Fibroblast of lung (primary cell): ENCODE results near the gene EGR1. TPM values are rescaled to one million over a fixed set of nuclear protein-coding genes. Genes with fewer than 3 reads are reported as not detected.

ENCODE experiments used
- DNase-seq, 2 donors: peaks; one replicate each; pipeline versions ENCODE4 v3.0.0 to v3.0.0-alpha.2; 2010; ENCODE audit warnings: low read depth in 2 of 2
- H2AFZ ChIP-seq: 2 replicates; pipeline ENCODE4 v1.5.1; 2012; ENCODE audit warnings: low read length, control low read depth, inconsistent platforms
- H3K27ac ChIP-seq: 2 replicates; pipeline ENCODE4 v1.5.1; 2011; ENCODE audit warnings: low read length, control low read depth; ENCODE audit not compliant: insufficient read depth
- H3K27me3 ChIP-seq: 2 replicates; pipeline ENCODE4 v1.5.1; 2011; ENCODE audit warnings: mild to moderate bottlenecking, low read length; ENCODE audit not compliant: control insufficient read depth, insufficient read depth
- H3K36me3 ChIP-seq: 2 replicates; pipeline ENCODE4 v1.5.1; 2011; ENCODE audit warnings: low read length; ENCODE audit not compliant: control insufficient read depth, insufficient read depth
- H3K4me1 ChIP-seq: 2 replicates; pipeline ENCODE4 v1.5.1; 2011; ENCODE audit warnings: low read length; ENCODE audit not compliant: control insufficient read depth, insufficient read depth; ENCODE audit errors: extremely low read depth
- H3K4me2 ChIP-seq: 2 replicates; pipeline ENCODE4 v1.5.1; 2011; ENCODE audit warnings: low read length, control low read depth; ENCODE audit not compliant: insufficient read depth; ENCODE audit errors: extremely low read depth
- H3K4me3 ChIP-seq, 4 experiments: fragments of 200-600 bp in 1 of 4; sonication (generic) in 1 of 4; replicated peaks in 1 of 4; 2 replicates each; pipeline ENCODE4 v1.5.1; 2011 to 2016; ENCODE audit warnings: low read length in 4 of 4, low read depth in 3 of 4, mild to moderate bottlenecking in 3 of 4, control low read depth in 2 of 4, inconsistent platforms in 1 of 4, mixed read lengths in 1 of 4; ENCODE audit not compliant: insufficient read depth in 1 of 4; ENCODE audit errors: control extremely low read depth in 1 of 4
- H3K79me2 ChIP-seq: 2 replicates; pipeline ENCODE4 v1.5.1; 2012; ENCODE audit warnings: mild to moderate bottlenecking, low read length, inconsistent platforms; ENCODE audit not compliant: control insufficient read depth, insufficient read depth
- H3K9ac ChIP-seq: 2 replicates; pipeline ENCODE4 v1.5.1; 2011; ENCODE audit warnings: mild to moderate bottlenecking, low read length, control low read depth; ENCODE audit not compliant: insufficient read depth
- H3K9me3 ChIP-seq: 2 replicates; pipeline ENCODE4 v1.5.1; 2012; ENCODE audit warnings: low read depth, low read length; ENCODE audit not compliant: control insufficient read depth, insufficient read depth
- H4K20me1 ChIP-seq: 2 replicates; pipeline ENCODE4 v1.5.1; 2011; ENCODE audit warnings: low read length; ENCODE audit not compliant: control insufficient read depth, insufficient read depth; ENCODE audit errors: extremely low read depth
- CTCF ChIP-seq, 2 donors: IDR thresholded peaks in 1 of 2; conservative IDR thresholded peaks in 1 of 2; 1 replicate in 1 of 2; 2 replicates in 1 of 2; pipeline ENCODE4 v1.5.1; 2011 to 2012; ENCODE audit warnings: low read length in 2 of 2, control low read depth in 1 of 2, inconsistent platforms in 1 of 2, low read depth in 1 of 2, mild to moderate bottlenecking in 1 of 2
- EZH2 ChIP-seq: IDR thresholded peaks from 2 replicates; pipeline ENCODE4 v1.5.1; 2012; ENCODE audit warnings: low read length, control low read depth, mild to moderate bottlenecking; ENCODE audit errors: missing control alignments
- polyA plus RNA-seq, 2 donors: library from polyadenylated mRNA; depleted of rRNA in 1 of 2; stranded (reverse) in 1 of 2; unstranded in 1 of 2; fragments of >200 nt; gene quantifications; 2 replicates each; pipeline ENCODE4 v1.2.1, GENCODE V29; 2011 to 2012; ENCODE audit warnings: missing spikeins in 1 of 2
- total RNA-seq: library from RNA; depleted of rRNA; stranded (reverse); fragments of >200 nt; gene quantifications from 2 replicates; pipeline ENCODE4 v1.2.1, GENCODE V29; 2014

EGR1 gene
- total and polyA plus RNA-seq, 2 donors (not counting 1 experiment from before 2014, with no cell fraction given) = 5.8 to 8.8 TPM

DNA sequence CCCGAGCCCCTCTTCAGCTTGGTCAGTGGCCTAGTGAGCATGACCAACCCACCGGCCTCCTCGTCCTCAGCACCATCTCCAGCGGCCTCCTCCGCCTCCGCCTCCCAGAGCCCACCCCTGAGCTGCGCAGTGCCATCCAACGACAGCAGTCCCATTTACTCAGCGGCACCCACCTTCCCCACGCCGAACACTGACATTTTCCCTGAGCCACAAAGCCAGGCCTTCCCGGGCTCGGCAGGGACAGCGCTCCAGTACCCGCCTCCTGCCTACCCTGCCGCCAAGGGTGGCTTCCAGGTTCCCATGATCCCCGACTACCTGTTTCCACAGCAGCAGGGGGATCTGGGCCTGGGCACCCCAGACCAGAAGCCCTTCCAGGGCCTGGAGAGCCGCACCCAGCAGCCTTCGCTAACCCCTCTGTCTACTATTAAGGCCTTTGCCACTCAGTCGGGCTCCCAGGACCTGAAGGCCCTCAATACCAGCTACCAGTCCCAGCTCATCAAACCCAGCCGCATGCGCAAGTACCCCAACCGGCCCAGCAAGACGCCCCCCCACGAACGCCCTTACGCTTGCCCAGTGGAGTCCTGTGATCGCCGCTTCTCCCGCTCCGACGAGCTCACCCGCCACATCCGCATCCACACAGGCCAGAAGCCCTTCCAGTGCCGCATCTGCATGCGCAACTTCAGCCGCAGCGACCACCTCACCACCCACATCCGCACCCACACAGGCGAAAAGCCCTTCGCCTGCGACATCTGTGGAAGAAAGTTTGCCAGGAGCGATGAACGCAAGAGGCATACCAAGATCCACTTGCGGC is 1.8 kb downstream of the EGR1 start:
- Histone ChIP-seq H3K36me3 (peaks cover 9% of the 10 kb centered on the region), H3K27me3 (no peaks in the 10 kb centered on the region), H2AFZ (no peak overlapping the region), H3K4me2 (peak overlapping the region; percentile 90), H3K79me2 (peaks cover 16% of the 10 kb centered on the region), H3K27ac (peak overlapping the region; percentile 0), H3K4me1 (peaks cover 4% of the 10 kb centered on the region), H3K9me3 (no peaks in the 10 kb centered on the region), H3K4me3 (peak overlapping the region; percentile 69 to 84 (median 84)), H4K20me1 (no peaks in the 10 kb centered on the region), H3K9ac (peak overlapping the region; percentile 80)
- TF ChIP-seq EZH2 = no peak
- TF ChIP-seq CTCF (conservative IDR thresholded peaks at IDR 0.05 in 1 of 2, IDR thresholded peaks at IDR 0.05 in 1 of 2; ENCODE audit: low read depth in 1 of 2, low read length in 2 of 2) = no peak
- peak; percentile 25 for DNase-seq

- Histone ChIP-seq H3K79me2 (peaks cover 16% of the 10 kb centered on the region), H3K4me3 (peak overlapping the region in 3 of 4 experiments; percentile 3 to 84 (median 69)), H4K20me1 (no peaks in the 10 kb centered on the region), H3K4me1 (peaks cover 4% of the 10 kb centered on the region), H3K4me2 (peak overlapping the region; percentile 90), H3K9ac (no peak overlapping the region), H3K36me3 (peaks cover 9% of the 10 kb centered on the region), H2AFZ (no peak overlapping the region), H3K27ac (no peak overlapping the region), H3K27me3 (no peaks in the 10 kb centered on the region), H3K9me3 (no peaks in the 10 kb centered on the region)
- DNase-seq = no peak
- TF ChIP-seq CTCF (conservative IDR thresholded peaks at IDR 0.05 in 1 of 2, IDR thresholded peaks at IDR 0.05 in 1 of 2; ENCODE audit: low read depth in 1 of 2, low read length in 2 of 2) = no peak
- no peak for TF ChIP-seq EZH2
Measured at GRCh38 chr5:138467711-138468132, 2.4 kb downstream of the EGR1 start.

GRCh38 chr5:138468133-138468965 is 3.1 kb downstream of the EGR1 start:
- H4K20me1 ChIP-seq = no peaks in the 10 kb centered on the region
- H3K4me1 ChIP-seq = peaks cover 1% of the 10 kb centered on the region
- H3K27ac ChIP-seq = no peak overlapping the region
- TF ChIP-seq EZH2 (no peak), CTCF (conservative IDR thresholded peaks at IDR 0.05 in 1 of 2, IDR thresholded peaks at IDR 0.05 in 1 of 2; ENCODE audit: low read depth in 1 of 2, low read length in 2 of 2) (no peak)
- DNase-seq = peak; percentile 29 to 40
- H3K4me3 ChIP-seq = peak overlapping the region in 3 of 4 experiments; percentile 3 to 84 (median 69)
- H3K36me3 ChIP-seq = peaks cover 9% of the 10 kb centered on the region
- H3K4me2 ChIP-seq = peak overlapping the region; percentile 90
- peaks cover 16% of the 10 kb centered on the region for H3K79me2 ChIP-seq
- no peak overlapping the region for H3K9ac ChIP-seq
- no peaks in the 10 kb centered on the region for H3K9me3 ChIP-seq
- H3K27me3 ChIP-seq = no peaks in the 10 kb centered on the region
- H2AFZ ChIP-seq = no peak overlapping the region
